Renal cortex interstitium (tissue), 11 donors: Measurements from ENCODE around the gene ACBD3. TPM values are rescaled to one million over a fixed set of nuclear protein-coding genes. Genes with fewer than 3 reads are reported as not detected.

Experiments
- DNase-seq, 11 donors: peaks; one replicate each; pipeline ENCODE4 v3.0.0-alpha.2; 2013; ENCODE audit warnings: low read depth in 9 of 11, low spot score in 4 of 11; ENCODE audit errors: extremely low read depth in 1 of 11
- polyA plus RNA-seq, 3 donors: library from polyadenylated mRNA; unstranded; fragments of 120-200 nt; gene quantifications; one replicate each; pipeline ENCODE4 v1.2.1, GENCODE V29; 2013; ENCODE audit not compliant: insufficient read length in 3 of 3

The ACBD3 gene
- polyA plus RNA-seq, 3 donors, result 52.2 to 64.7 (median 54.5) TPM

- DNase-seq, result no peak
These were observed 28.1 kb downstream of the ACBD3 start for GRCh38 chr1:226158457-226158856.

- no peak for DNase-seq
These were observed 28.7 kb downstream of the ACBD3 start for GRCh38 chr1:226157761-226158316.

DNA sequence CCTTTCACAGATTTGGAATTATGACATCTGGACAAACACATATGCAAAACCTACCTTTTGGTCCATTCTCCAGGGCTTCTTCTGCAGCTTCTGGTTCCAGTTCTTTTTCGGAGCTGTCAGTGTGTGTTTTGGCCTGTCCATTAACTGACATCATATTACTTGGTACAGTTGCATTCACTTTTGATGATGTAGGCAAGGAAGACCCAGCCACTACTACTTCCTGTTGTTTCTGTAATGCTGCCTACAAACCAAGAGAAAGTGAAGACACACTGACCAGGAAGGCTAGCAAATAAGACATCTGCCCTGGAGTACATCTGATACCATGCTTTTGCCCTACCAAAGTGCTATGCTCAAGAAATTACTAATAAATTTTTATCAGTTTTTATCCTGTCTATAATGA lies 31.9 kb downstream of the ACBD3 start:
- DNase-seq, result no peak

GRCh38 chr1:226149806-226150205 lies 36.7 kb downstream of the ACBD3 start:
- no peak for DNase-seq

DNA sequence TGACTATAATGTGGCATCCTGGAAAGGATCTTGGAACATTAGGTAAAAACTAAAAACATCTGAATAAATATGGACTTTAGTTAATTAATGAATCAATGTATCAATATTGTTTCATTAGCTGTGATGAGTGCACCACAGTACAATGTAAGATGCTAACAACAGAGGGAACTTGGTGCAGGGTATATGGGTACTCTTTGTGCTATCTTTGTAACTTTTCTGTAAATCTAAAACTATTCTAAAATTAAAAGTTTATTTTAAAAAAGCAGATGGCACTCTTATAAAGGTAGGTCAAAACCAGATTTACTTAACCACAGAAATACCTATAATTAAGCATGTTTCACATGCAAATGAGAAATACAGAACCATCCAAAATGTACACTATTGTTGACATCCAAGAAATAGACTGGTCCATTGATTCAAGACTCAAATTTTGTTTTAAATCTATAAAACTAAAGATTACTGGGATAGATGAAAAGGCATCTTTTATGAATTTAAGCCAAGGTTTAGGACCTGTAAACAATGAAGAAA lies 38.4 kb downstream of the ACBD3 start:
- no peak for DNase-seq

GRCh38 chr1:226144045-226144444 lies 42.5 kb downstream of the ACBD3 start:
- DNase-seq, result no peak

DNA sequence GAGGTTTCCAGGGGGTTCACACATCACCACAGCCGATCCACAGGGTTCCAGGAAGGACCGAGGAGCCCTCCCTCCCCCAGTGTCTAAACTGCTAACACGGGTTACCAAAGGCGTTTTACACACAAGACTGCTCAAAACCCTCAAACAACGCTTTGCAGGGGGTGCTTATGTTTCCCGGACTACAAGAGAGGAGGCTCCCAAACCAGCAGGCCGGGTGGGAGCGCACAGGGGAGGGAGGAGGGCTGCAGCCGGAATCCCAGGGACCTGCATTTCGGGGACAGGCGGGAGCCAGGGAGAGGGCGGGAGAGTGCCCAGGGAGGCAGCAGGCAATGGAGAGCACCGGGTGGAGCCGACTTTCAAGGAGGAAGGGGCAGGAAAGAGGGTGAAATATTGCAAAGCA lies 50.8 kb downstream of the ACBD3 start:
- no peak for DNase-seq

- DNase-seq, result no peak
These were observed 51.4 kb downstream of the ACBD3 start for GRCh38 chr1:226135059-226135651.

GRCh38 chr1:226134170-226135058 lies 52.1 kb downstream of the ACBD3 start:
- DNase-seq, result no peak

DNA sequence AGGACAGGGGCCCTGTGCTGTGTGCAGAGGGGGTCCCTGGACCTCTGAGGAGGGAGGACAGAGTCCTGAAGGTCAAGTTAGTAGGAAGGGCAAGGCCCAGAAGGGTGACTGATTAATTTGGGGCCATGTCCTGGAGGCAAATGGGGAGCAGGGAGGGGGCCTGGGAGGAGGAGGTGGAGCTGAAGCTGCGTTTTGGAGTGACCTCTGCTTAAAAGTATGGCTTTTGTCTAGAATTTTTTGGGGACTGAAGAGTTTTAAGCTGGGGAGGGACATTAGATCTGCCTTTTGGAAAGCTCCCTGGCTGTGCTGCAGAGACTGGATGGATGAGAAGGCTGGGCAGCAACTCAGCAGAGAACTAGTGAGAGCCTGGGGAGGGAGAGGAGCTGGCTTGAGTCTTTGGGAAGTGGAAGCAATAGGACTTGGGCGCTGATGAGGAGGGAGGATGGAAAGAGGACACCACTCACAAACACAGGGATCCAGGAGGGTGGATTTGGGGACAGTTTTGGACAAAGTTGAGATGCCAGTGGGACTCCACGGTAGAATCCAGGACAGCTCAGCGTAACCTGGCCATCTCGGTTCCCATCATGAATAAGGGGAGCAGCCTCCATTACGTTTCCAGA lies 52.9 kb downstream of the ACBD3 start:
- no peak for DNase-seq

- peak in 1 of 11 donors; percentile 20 for DNase-seq
These were observed 53.6 kb downstream of the ACBD3 start for GRCh38 chr1:226132728-226133503.

DNA sequence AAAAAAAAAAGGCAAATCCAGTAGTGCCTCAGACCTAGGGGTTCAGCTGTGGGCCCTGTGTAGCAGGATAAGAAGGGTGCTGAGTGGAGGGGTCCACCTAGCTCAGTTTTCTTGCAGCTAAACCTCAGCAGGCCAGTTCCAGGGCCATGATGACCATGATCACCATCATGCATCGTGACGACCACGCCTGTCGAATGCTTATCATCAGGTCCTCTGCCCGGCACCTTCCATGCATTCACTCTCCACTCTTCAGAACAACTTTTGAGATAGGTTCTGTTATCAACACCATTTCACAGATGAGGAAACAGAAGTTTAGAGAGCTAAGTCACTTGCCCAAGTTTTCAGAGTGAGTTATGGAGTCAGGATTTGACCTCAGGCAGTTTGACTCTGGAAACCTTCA lies 54.9 kb downstream of the ACBD3 start:
- DNase-seq, result no peak

- no peak for DNase-seq
These were observed 57.3 kb downstream of the ACBD3 start for GRCh38 chr1:226129230-226129629.

- no peak for DNase-seq
These were observed 58.0 kb downstream of the ACBD3 start for GRCh38 chr1:226128487-226129075.

DNA sequence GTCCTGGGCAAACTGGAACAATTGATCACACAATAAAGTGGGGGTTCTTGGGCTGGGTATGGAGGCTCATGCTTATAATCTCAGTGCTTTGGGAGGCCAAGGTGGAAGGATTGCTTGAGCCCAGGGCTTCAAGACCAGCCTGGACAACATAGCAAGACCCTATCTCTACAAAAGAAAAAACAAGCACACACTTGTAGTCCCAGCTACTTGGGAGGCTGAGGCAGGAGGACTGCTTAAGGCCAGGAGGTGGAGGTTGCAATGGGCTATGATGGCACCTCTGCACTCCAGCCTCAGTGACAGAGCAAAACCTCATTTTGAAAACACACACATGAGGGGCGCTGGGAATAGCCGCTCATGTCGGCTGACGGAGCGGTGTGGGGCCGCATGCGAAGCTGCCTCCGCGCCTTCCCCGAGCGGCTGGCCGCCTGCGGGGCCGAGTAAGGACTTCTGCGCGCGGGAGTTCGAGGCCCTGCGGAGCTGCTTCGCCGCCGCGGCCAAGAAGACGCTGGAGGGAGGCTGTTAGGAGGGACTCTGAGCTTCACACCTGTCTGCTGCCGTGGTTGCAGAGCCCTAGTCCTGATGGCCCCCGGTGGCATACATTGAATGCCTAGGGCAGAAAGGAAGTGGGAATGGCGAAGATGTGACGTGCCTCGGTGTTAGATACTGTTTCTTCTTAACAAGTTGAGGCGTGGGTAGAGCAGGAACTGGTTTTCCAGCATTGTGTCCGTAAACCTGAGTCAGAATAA lies 59.5 kb downstream of the ACBD3 start:
- DNase-seq, result no peak

DNA sequence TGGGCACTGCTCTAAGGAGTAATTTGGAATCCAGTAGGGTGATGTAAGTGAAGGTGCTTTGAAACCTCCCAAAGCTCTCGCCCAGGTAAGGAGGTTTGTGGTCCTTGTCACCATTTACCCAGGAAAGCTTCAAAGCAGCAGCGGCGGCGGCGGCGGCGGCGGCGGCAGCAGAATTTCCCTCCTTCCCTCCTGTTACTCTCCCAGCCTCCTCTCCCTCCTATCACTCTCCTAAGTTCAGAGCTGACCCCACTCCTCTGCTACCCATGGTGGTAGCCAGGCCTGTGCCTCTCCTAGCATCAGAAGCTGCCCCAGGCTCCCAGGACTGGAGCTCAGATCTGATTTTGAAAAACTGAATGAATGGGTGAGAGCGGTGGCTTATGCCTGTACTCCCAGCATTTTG lies 60.7 kb downstream of the ACBD3 start:
- DNase-seq, result no peak

GRCh38 chr1:226125097-226125630 lies 61.4 kb downstream of the ACBD3 start:
- DNase-seq, result peak in 8 of 11 donors; percentile 68 to 83 (median 74)
